Testis (tissue), 2 donors: ENCODE results near the gene BACE2.

ENCODE experiments used
- POLR2A ChIP-seq: fragments of 450-650 bp; IDR thresholded peaks from one replicate; pipeline ENCODE4 v1.6.1; 2017; ENCODE audit warnings: antibody characterized with exemption, mild to moderate bottlenecking, moderate library complexity
- TF ChIP-seq, protein P1 (sequence below), 3 experiments: fragments of 450-650 bp in 2 of 3; fragments of 200-600 bp in 1 of 3; sonication (generic) in 1 of 3; IDR thresholded peaks; one replicate each; pipeline ENCODE4 v1.5.1; 2016 to 2019; ENCODE audit warnings: antibody characterized with exemption in 3 of 3, mild to moderate bottlenecking in 2 of 3, moderate library complexity in 1 of 3

DNA sequence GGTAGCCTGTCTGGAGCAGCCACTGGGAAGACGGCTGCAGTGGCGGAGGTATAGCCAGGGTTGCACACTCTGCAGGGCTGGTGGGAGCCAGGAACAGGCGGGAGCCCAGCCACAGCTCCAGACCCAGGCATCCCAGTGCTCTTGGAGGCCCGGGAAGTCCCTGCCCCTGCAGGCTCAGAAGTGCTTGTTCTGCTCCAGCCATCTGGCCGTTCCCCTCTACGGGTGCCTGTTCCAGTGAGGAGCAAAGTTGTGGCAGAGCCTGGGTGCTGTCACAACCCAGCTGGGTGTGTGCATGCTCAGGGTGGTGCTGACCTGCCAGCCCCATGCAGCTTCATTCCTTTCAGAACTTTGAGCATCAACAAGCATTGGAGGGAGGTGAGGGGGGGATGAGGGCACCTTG lies 31.7 kb upstream of the BACE2 start:
- TF ChIP-seq, protein P1, sequence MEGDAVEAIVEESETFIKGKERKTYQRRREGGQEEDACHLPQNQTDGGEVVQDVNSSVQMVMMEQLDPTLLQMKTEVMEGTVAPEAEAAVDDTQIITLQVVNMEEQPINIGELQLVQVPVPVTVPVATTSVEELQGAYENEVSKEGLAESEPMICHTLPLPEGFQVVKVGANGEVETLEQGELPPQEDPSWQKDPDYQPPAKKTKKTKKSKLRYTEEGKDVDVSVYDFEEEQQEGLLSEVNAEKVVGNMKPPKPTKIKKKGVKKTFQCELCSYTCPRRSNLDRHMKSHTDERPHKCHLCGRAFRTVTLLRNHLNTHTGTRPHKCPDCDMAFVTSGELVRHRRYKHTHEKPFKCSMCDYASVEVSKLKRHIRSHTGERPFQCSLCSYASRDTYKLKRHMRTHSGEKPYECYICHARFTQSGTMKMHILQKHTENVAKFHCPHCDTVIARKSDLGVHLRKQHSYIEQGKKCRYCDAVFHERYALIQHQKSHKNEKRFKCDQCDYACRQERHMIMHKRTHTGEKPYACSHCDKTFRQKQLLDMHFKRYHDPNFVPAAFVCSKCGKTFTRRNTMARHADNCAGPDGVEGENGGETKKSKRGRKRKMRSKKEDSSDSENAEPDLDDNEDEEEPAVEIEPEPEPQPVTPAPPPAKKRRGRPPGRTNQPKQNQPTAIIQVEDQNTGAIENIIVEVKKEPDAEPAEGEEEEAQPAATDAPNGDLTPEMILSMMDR (IDR thresholded peaks at IDR 0.05): no peak
- no peak for TF ChIP-seq POLR2A
